HCT116 (cell line): ENCODE results near the gene GFER. TPM values are rescaled to one million over a fixed set of nuclear protein-coding genes. Genes with fewer than 3 reads are reported as not detected.
A peak's percentile ranks its signal among the peaks of the same experiment; 100 is the strongest.

Source experiments
- ATAC-seq: fragments of 200-7000 bp; cut with Tn5 transposase; 2 replicates; pipeline ENCODE4 v1.9.1; 2020; ENCODE audit warnings: mild to moderate bottlenecking, moderate library complexity
- BruUV-seq: library from RNA; stranded (reverse); fragments of 400-500 nt; replicated peaks from 2 replicates; lab custom pipeline; 2021; lab: Mats Ljungman, UMichigan
- CTCF ChIA-PET: fragments of 300-600 bp; sonication (Branson Sonifier 250); formaldehyde crosslinking; loops from one replicate; lab custom pipeline; 2021; ENCODE audit warnings: antibody characterized with exemption; lab: Charles Lee
- POLR2A ChIA-PET: fragments of 300-600, 350-600 bp; sonication (Branson Sonifier 250); formaldehyde crosslinking; loops from one replicate; lab custom pipeline; 2021; ENCODE audit warnings: antibody characterized with exemption; lab: Charles Lee
- RAD21 ChIA-PET, 2 experiments: fragments of 300-600 bp; sonication (Branson Sonifier 250); formaldehyde crosslinking; loops; one replicate each; lab custom pipeline; 2023; ENCODE audit warnings: low total read pairs in 2 of 2; ENCODE audit not compliant: uncharacterized antibody in 2 of 2, unreplicated experiment in 2 of 2, low non-redundant PET in 1 of 2; lab: Charles Lee
- DNase-seq: peaks from one replicate; pipeline ENCODE4 v3.0.0-alpha.2; 2010; ENCODE audit warnings: low read depth, low spot score
- H2AFZ ChIP-seq: fragments of 200-600 bp; shearing (Covaris generic), sonication (generic); 2 replicates; pipeline ENCODE4 v1.6.1; 2017; ENCODE audit warnings: low read depth, mixed run types, mixed read lengths, antibody characterized with exemption, low read length; ENCODE audit not compliant: poor library complexity, severe bottlenecking
- H3K27ac ChIP-seq: 2 replicates; pipeline ENCODE4 v1.5.1; 2012; ENCODE audit warnings: low read depth, low read length
- H3K27me3 ChIP-seq: fragments of 200-600 bp; sonication (generic); 2 replicates; pipeline ENCODE4 v1.6.1; 2016; ENCODE audit warnings: mixed run types, low read length, mixed read lengths; ENCODE audit not compliant: insufficient read depth
- H3K36me3 ChIP-seq, 2 experiments: fragments of 200-500 bp in 1 of 2; fragments of 200-600 bp in 1 of 2; sonication (Bioruptor generic) in 1 of 2; sonication (generic) in 1 of 2; 2 replicates each; pipeline versions ENCODE4 v1.5.1 to v1.6.1; 2014 to 2016; ENCODE audit warnings: low read length in 2 of 2, inconsistent platforms in 1 of 2, mixed read lengths in 1 of 2, mixed run types in 1 of 2; ENCODE audit not compliant: insufficient read depth in 2 of 2, control insufficient read depth in 1 of 2
- H3K4me1 ChIP-seq, 2 experiments: fragments of 200-600 bp in 1 of 2; sonication (generic) in 1 of 2; 2 replicates each; pipeline versions ENCODE4 v1.5.1 to v1.6.1; 2012 to 2017; ENCODE audit warnings: low read length in 2 of 2, inconsistent platforms in 1 of 2, mild to moderate bottlenecking in 1 of 2, mixed read lengths in 1 of 2, mixed run types in 1 of 2, moderate library complexity in 1 of 2; ENCODE audit not compliant: insufficient read depth in 2 of 2, control insufficient read depth in 1 of 2
- H3K4me2 ChIP-seq: fragments of 200-600 bp; sonication (generic); 2 replicates; pipeline ENCODE4 v1.6.1; 2017; ENCODE audit warnings: mixed run types, low read length, mixed read lengths
- H3K4me3 ChIP-seq, 2 experiments: fragments of 200-600 bp in 1 of 2; sonication (generic) in 1 of 2; replicated peaks in 1 of 2; 2 replicates each; pipeline ENCODE4 v1.5.1; 2011 to 2016; ENCODE audit warnings: low read length in 2 of 2, control low read depth in 1 of 2, low read depth in 1 of 2, mild to moderate bottlenecking in 1 of 2, mixed read lengths in 1 of 2, mixed run types in 1 of 2
- H3K79me2 ChIP-seq: fragments of 200-600 bp; sonication (generic); 2 replicates; pipeline ENCODE4 v1.6.1; 2017; ENCODE audit warnings: mild to moderate bottlenecking, mixed run types, low read length, moderate library complexity, mixed read lengths; ENCODE audit not compliant: insufficient read depth
- H3K9ac ChIP-seq: fragments of 200-600 bp; sonication (generic); 2 replicates; pipeline ENCODE4 v1.6.1; 2016; ENCODE audit warnings: low read length, mixed read lengths
- H3K9me2 ChIP-seq: fragments of 200-600 bp; sonication (generic), shearing (Covaris generic); 2 replicates; pipeline ENCODE4 v1.6.1; 2017; ENCODE audit warnings: mixed run types, mild to moderate bottlenecking, moderate library complexity; ENCODE audit not compliant: insufficient read depth
- H3K9me3 ChIP-seq, 2 experiments: fragments of 200-500 bp in 1 of 2; fragments of 200-600 bp in 1 of 2; sonication (Bioruptor generic) in 1 of 2; sonication (generic) in 1 of 2; 2 replicates each; pipeline ENCODE4 v1.6.1; 2014 to 2017; ENCODE audit warnings: low read length in 2 of 2, mixed read lengths in 2 of 2, inconsistent platforms in 1 of 2, low read depth in 1 of 2, mild to moderate bottlenecking in 1 of 2, mixed run types in 1 of 2, moderate library complexity in 1 of 2; ENCODE audit not compliant: control insufficient read depth in 1 of 2, insufficient read depth in 1 of 2
- H4K20me1 ChIP-seq: fragments of 200-600 bp; sonication (generic), shearing (Covaris generic); 2 replicates; pipeline ENCODE4 v1.6.1; 2017; ENCODE audit warnings: mixed run types, mild to moderate bottlenecking, moderate library complexity; ENCODE audit not compliant: insufficient read depth
- CBX3 ChIP-seq: IDR thresholded peaks from 2 replicates; pipeline ENCODE4 v1.6.1; 2012; ENCODE audit warnings: low read depth
- CEBPB ChIP-seq: IDR thresholded peaks from 2 replicates; pipeline ENCODE4 v1.6.1; 2012; ENCODE audit warnings: low read depth
- ELF1 ChIP-seq: IDR thresholded peaks from 2 replicates; pipeline ENCODE4 v1.6.1; 2012; ENCODE audit warnings: low read depth, borderline replicate concordance
- EZH2 ChIP-seq: fragments of 200-600 bp; sonication (generic); IDR thresholded peaks from 2 replicates; pipeline ENCODE4 v1.6.1; 2017; ENCODE audit warnings: antibody characterized with exemption, mixed run types
- EZH2phosphoT487 ChIP-seq: fragments of 200-600 bp; IDR thresholded peaks from 2 replicates; pipeline ENCODE4 v1.6.1; 2018; ENCODE audit warnings: antibody characterized with exemption, borderline replicate concordance
- FOSL1 ChIP-seq: IDR thresholded peaks from 2 replicates; pipeline ENCODE4 v1.6.1; 2012; ENCODE audit warnings: low read depth
- JUND ChIP-seq: IDR thresholded peaks from 2 replicates; pipeline ENCODE4 v1.6.1; 2012
- MAX ChIP-seq: IDR thresholded peaks from 2 replicates; pipeline ENCODE4 v1.6.1; 2012
- POLR2A ChIP-seq: IDR thresholded peaks from 2 replicates; pipeline ENCODE4 v1.7.0; 2011; ENCODE audit warnings: borderline replicate concordance; ENCODE audit not compliant: insufficient read depth, insufficient read length; ENCODE audit errors: extremely low read depth
- RAD21 ChIP-seq: IDR thresholded peaks from 2 replicates; pipeline ENCODE4 v1.6.1; 2012; ENCODE audit warnings: low read depth, mild to moderate bottlenecking
- REST ChIP-seq: IDR thresholded peaks from 2 replicates; pipeline ENCODE4 v1.6.1; 2012; ENCODE audit warnings: low read depth
- SIN3A ChIP-seq: IDR thresholded peaks from 2 replicates; pipeline ENCODE4 v1.6.1; 2012; ENCODE audit warnings: low read depth
- SP1 ChIP-seq: IDR thresholded peaks from 2 replicates; pipeline ENCODE4 v1.6.1; 2012; ENCODE audit warnings: low read depth
- SRF ChIP-seq: IDR thresholded peaks from 2 replicates; pipeline ENCODE4 v1.6.1; 2012; ENCODE audit warnings: low read depth
- TCF7L2 ChIP-seq: IDR thresholded peaks from 2 replicates; pipeline ENCODE4 v1.7.0; 2011; ENCODE audit warnings: borderline replicate concordance, inconsistent platforms; ENCODE audit not compliant: insufficient read depth, insufficient read length; ENCODE audit errors: extremely low read depth
- ZFX ChIP-seq: fragments of 450-650 bp; IDR thresholded peaks from 2 replicates; pipeline ENCODE4 v1.6.1; 2017
- ZNF274 ChIP-seq: fragments of 200-500 bp; sonication (Bioruptor generic); IDR thresholded peaks from 2 replicates; pipeline ENCODE4 v1.6.1; 2014; ENCODE audit warnings: mild to moderate bottlenecking, low read depth, low read length, inconsistent platforms
- intact Hi-C: fragments of 100-400 bp; cut with micrococcal nuclease; formaldehyde crosslinking; loops from 2 replicates; pipeline ENCODE4 v1.10.0; 2022
- total RNA-seq: library from RNA; stranded (reverse); gene quantifications from one replicate; pipeline ENCODE4 v1.2.1, GENCODE V29; 2021; ENCODE audit not compliant: unreplicated experiment

The GFER gene
- total RNA-seq, 1 experiment from 2014 or later, result 47.3 TPM

GRCh38 chr16:2035431-2036199, 51.6 kb downstream of the GFER start:
- TF ChIP-seq EZH2phosphoT487, result no peak
- no peak for TF ChIP-seq JUND
- no peak for TF ChIP-seq TCF7L2
- no peak for TF ChIP-seq SIN3A
- TF ChIP-seq MAX, result no peak
- TF ChIP-seq SRF, result no peak
- no peak for TF ChIP-seq RAD21
- TF ChIP-seq FOSL1, result no peak
- TF ChIP-seq CEBPB, result no peak
- TF ChIP-seq POLR2A, result no peak
- no peak for TF ChIP-seq ZNF274
- TF ChIP-seq ZFX, result no peak
- TF ChIP-seq ELF1, result no peak
- no peak for TF ChIP-seq CBX3
- TF ChIP-seq SP1, result no peak
- no peak for TF ChIP-seq EZH2
- no peak for TF ChIP-seq REST
- POLR2A ChIA-PET, result no interaction called here
- Histone ChIP-seq H3K9me2 (no peaks in the 10 kb centered on the region), H3K9ac (no peak overlapping the region), H3K79me2 (no peaks in the 10 kb centered on the region), H3K27ac (peak overlapping the region; percentile 26; the same call in 1 of the 2 replicates), H3K36me3 (no peaks in the 10 kb centered on the region), H3K4me2 (no peak overlapping the region), H3K4me3 (no peak overlapping the region), H3K27me3 (no peaks in the 10 kb centered on the region), H3K9me3 (no peaks in the 10 kb centered on the region), H4K20me1 (no peaks in the 10 kb centered on the region), H2AFZ (no peak overlapping the region), H3K4me1 (peaks cover 0 to 10% of the 10 kb centered on the region in 2 experiments; a peak in 1 of 4 replicates)
- intact Hi-C loops, result no loop called here
- ATAC-seq (no peak), DNase-seq (no peak)
- no TSS peak for BruUV-seq
- RAD21 ChIA-PET, result no interaction called here
- CTCF ChIA-PET, result no interaction called here
